IMR-90 (cell line): ENCODE results near the gene ABCA9. TPM values are rescaled to one million over a fixed set of nuclear protein-coding genes. Genes with fewer than 3 reads are reported as not detected.

Experiments used
- ATAC-seq: fragments of 200-7000 bp; cut with Tn5 transposase; 2 replicates; pipeline ENCODE4 v1.9.1; 2020; ENCODE audit warnings: low read depth, mild to moderate bottlenecking, moderate library complexity
- BruUV-seq: library from RNA; stranded (reverse); fragments of 400-500 nt; replicated peaks from 2 replicates; lab custom pipeline; 2021; lab: Mats Ljungman, UMichigan
- CTCF ChIA-PET: fragments of 300-600 bp; formaldehyde crosslinking; extraction: SDS; loops from one replicate; lab custom pipeline; 2021; ENCODE audit warnings: antibody characterized with exemption; lab: Yijun Ruan, JAX
- POLR2A ChIA-PET: fragments of 300-600 bp; sonication (Branson Sonifier 250); formaldehyde crosslinking; loops from one replicate; lab custom pipeline; 2022; ENCODE audit warnings: antibody characterized with exemption; ENCODE audit not compliant: unreplicated experiment; lab: Charles Lee
- DNase-seq: peaks from one replicate; pipeline ENCODE4 v3.0.0; 2013
- H2AFZ ChIP-seq: replicated peaks from 2 replicates; pipeline ENCODE3; 2013; ENCODE audit warnings: low read length, mild to moderate bottlenecking; ENCODE audit not compliant: poor library complexity
- H2AK5ac ChIP-seq: 2 replicates; pipeline ENCODE4 v1.6.1; 2013; ENCODE audit warnings: low read depth, low read length, inconsistent platforms
- H2AK9ac ChIP-seq: replicated peaks from 2 replicates; pipeline ENCODE3; 2013; ENCODE audit warnings: mild to moderate bottlenecking, low read depth, low read length, moderate library complexity; ENCODE audit not compliant: poor library complexity
- H2BK120ac ChIP-seq: 2 replicates; pipeline ENCODE4 v1.6.1; 2013; ENCODE audit warnings: low read depth, low read length, inconsistent platforms
- H2BK15ac ChIP-seq: 3 replicates; pipeline ENCODE4 v1.6.1; 2013; ENCODE audit warnings: low read depth, low read length, inconsistent platforms
- H2BK20ac ChIP-seq: 2 replicates; pipeline ENCODE4 v1.6.1; 2013; ENCODE audit warnings: low read depth, mild to moderate bottlenecking, inconsistent platforms, low read length, moderate library complexity
- H2BK5ac ChIP-seq: 2 replicates; pipeline ENCODE4 v1.6.1; 2013; ENCODE audit warnings: mild to moderate bottlenecking, low read depth, low read length, inconsistent platforms; ENCODE audit not compliant: poor library complexity, severe bottlenecking
- H3K14ac ChIP-seq: replicated peaks from 2 replicates; pipeline ENCODE4 v1.6.1; 2013; ENCODE audit warnings: low read depth, low read length, inconsistent platforms
- H3K18ac ChIP-seq: 2 replicates; pipeline ENCODE4 v1.6.1; 2013; ENCODE audit warnings: low read depth, low read length, control low read depth
- H3K23ac ChIP-seq: 2 replicates; pipeline ENCODE4 v1.6.1; 2013; ENCODE audit warnings: low read depth, low read length, inconsistent platforms
- H3K27ac ChIP-seq: 2 replicates; pipeline ENCODE4 v1.5.1; 2013; ENCODE audit warnings: mild to moderate bottlenecking, control low read depth, low read length; ENCODE audit not compliant: insufficient read depth
- H3K27me3 ChIP-seq: 2 replicates; pipeline ENCODE4 v1.6.1; 2013; ENCODE audit warnings: low read length; ENCODE audit not compliant: control insufficient read depth, insufficient read depth
- H3K36me3 ChIP-seq: 2 replicates; pipeline ENCODE4 v1.6.1; 2013; ENCODE audit warnings: low read length, mixed read lengths; ENCODE audit not compliant: control insufficient read depth, insufficient read depth
- H3K4ac ChIP-seq: 2 replicates; pipeline ENCODE4 v1.6.1; 2013; ENCODE audit warnings: low read depth, low read length, inconsistent platforms
- H3K4me1 ChIP-seq: 2 replicates; pipeline ENCODE4 v1.6.1; 2013; ENCODE audit warnings: low read length, mixed read lengths; ENCODE audit not compliant: control insufficient read depth, insufficient read depth
- H3K4me2 ChIP-seq: 2 replicates; pipeline ENCODE4 v1.6.1; 2013; ENCODE audit warnings: low read depth, mild to moderate bottlenecking, control low read depth, low read length, moderate library complexity
- H3K4me3 ChIP-seq: 2 replicates; pipeline ENCODE4 v1.5.1; 2013; ENCODE audit warnings: low read depth, mild to moderate bottlenecking, control low read depth, low read length, moderate library complexity; ENCODE audit not compliant: insufficient read depth
- H3K56ac ChIP-seq: 2 replicates; pipeline ENCODE4 v1.6.1; 2013; ENCODE audit warnings: low read length, inconsistent platforms; ENCODE audit not compliant: insufficient read depth; ENCODE audit errors: extremely low read depth
- H3K79me1 ChIP-seq, 2 experiments: 2 replicates each; pipeline ENCODE4 v1.6.1; 2013; ENCODE audit warnings: low read length in 2 of 2, inconsistent platforms in 1 of 2, low read depth in 1 of 2
- H3K9ac ChIP-seq: 2 replicates; pipeline ENCODE4 v1.6.1; 2013; ENCODE audit warnings: low read depth, low read length, control low read depth
- H3K9me1 ChIP-seq: 2 replicates; pipeline ENCODE4 v1.6.1; 2013; ENCODE audit warnings: low read length, inconsistent platforms; ENCODE audit not compliant: insufficient read depth
- H3K9me3 ChIP-seq: 2 replicates; pipeline ENCODE4 v1.6.1; 2013; ENCODE audit warnings: low read length; ENCODE audit not compliant: control insufficient read depth, insufficient read depth
- H4K20me1 ChIP-seq: 2 replicates; pipeline ENCODE4 v1.6.1; 2013; ENCODE audit warnings: low read length, inconsistent platforms; ENCODE audit not compliant: insufficient read depth
- H4K5ac ChIP-seq: 2 replicates; pipeline ENCODE4 v1.6.1; 2013; ENCODE audit warnings: mild to moderate bottlenecking, low read depth, low read length, control low read depth
- H4K8ac ChIP-seq, 2 experiments: 2 replicates each; pipeline ENCODE4 v1.6.1; 2013; ENCODE audit warnings: low read depth in 2 of 2, low read length in 2 of 2, control low read depth in 1 of 2, inconsistent platforms in 1 of 2
- H4K91ac ChIP-seq: 2 replicates; pipeline ENCODE4 v1.6.1; 2013; ENCODE audit warnings: low read depth, low read length, inconsistent platforms; ENCODE audit not compliant: insufficient read depth
- CHD1 ChIP-seq: IDR thresholded peaks from 2 replicates; pipeline ENCODE4 v1.6.1; 2012; ENCODE audit warnings: low read depth, low read length, improper control_type of control experiment
- ELK1 ChIP-seq: fragments of 150-350 bp; IDR thresholded peaks from 2 replicates; pipeline ENCODE4 v1.6.1; 2016; ENCODE audit warnings: low read depth, mild to moderate bottlenecking, low read length, moderate library complexity, borderline replicate concordance
- MAZ ChIP-seq: IDR thresholded peaks from 2 replicates; pipeline ENCODE4 v1.6.1; 2012; ENCODE audit warnings: low read depth, mild to moderate bottlenecking, low read length, improper control_type of control experiment, moderate library complexity, borderline replicate concordance
- POLR2A ChIP-seq: IDR thresholded peaks from 2 replicates; pipeline ENCODE4 v1.6.1; 2012; ENCODE audit warnings: mild to moderate bottlenecking, low read depth, low read length
- RCOR1 ChIP-seq: IDR thresholded peaks from 2 replicates; pipeline ENCODE4 v1.6.1; 2012; ENCODE audit warnings: mild to moderate bottlenecking, low read length, improper control_type of control experiment; ENCODE audit not compliant: insufficient replicate concordance
- RFX5 ChIP-seq: IDR thresholded peaks from 2 replicates; pipeline ENCODE4 v1.8.0; 2012; ENCODE audit warnings: low read depth, mild to moderate bottlenecking, low read length, moderate library complexity
- WGBS, 2 experiments: methylation state at CpG; one replicate each; pipeline versions ENCODE4 v1.1.5 to v1.1.7; 2013; ENCODE audit warnings: missing lambda C conversion rate in 2 of 2; ENCODE audit not compliant: insufficient read length in 1 of 2; ENCODE audit errors: extremely low coverage in 2 of 2; 5-methylcytosine and 5-hydroxymethylcytosine counted together
- dilution Hi-C: fragments of 300-500 bp; cut with HindIII; formaldehyde crosslinking; loops from one replicate; pipeline ENCODE4 v1.14.3; 2018; ENCODE audit warnings: low sequenced_read_pairs; ENCODE audit not compliant: unreplicated experiment
- in situ Hi-C: fragments of 300-500 bp; cut with MboI; formaldehyde crosslinking; loops from 3 replicates; pipeline ENCODE4 v1.14.3; 2019; ENCODE audit warnings: low sequenced_read_pairs, inconsistent platforms, mixed read lengths
- intact Hi-C: fragments of 100-400 bp; cut with micrococcal nuclease; formaldehyde crosslinking; loops from 2 replicates; pipeline ENCODE4 v1.10.0; 2022
- polyA plus RNA-seq, 3 experiments: library from polyadenylated mRNA; depleted of rRNA; stranded (reverse); fragments of >200 nt; gene quantifications; 2 replicates each; pipeline ENCODE4 v1.2.3, GENCODE V29; 2012; ENCODE audit warnings: low replicate concordance in 1 of 3
- total RNA-seq: library from RNA; depleted of rRNA; stranded (reverse); fragments of >200 nt; gene quantifications from 2 replicates; pipeline ENCODE4 v1.2.3, GENCODE V29; 2012
- TF ChIP-seq, protein P1 (sequence below): conservative IDR thresholded peaks from 2 replicates; pipeline ENCODE4 v1.5.1; 2012; ENCODE audit warnings: mild to moderate bottlenecking, low read depth, low read length, improper control_type of control experiment

Gene ABCA9
- total and polyA plus RNA-seq, 2 of the 4 experiments (the other 2 are of a cell fraction), result under 0.01 TPM; not detected in 1

GRCh38 chr17:69046121-69046807, 14.5 kb downstream of the ABCA9 start (continued):
- TF ChIP-seq RFX5, result no peak
- TF ChIP-seq RCOR1, result no peak

- in situ Hi-C loops (no loop called here), intact Hi-C loops (no loop called here), dilution Hi-C loops (no loop called here)
- Histone ChIP-seq H3K14ac (no peak overlapping the region), H2AK9ac (no peak overlapping the region), H2BK5ac (no peak overlapping the region), H4K5ac (no peak overlapping the region), H3K9me1 (peaks cover 2% of the 10 kb centered on the region; the same call in 1 of the 2 replicates), H3K18ac (no peak overlapping the region; the same call in 1 of the 2 replicates), H2AK5ac (no peak overlapping the region), H4K8ac (no peak overlapping the region), H2AFZ (no peak overlapping the region), H4K91ac (no peak overlapping the region), H3K27me3 (no peaks in the 10 kb centered on the region), H3K9me3 (no peaks in the 10 kb centered on the region), H3K4ac (no peak overlapping the region), H3K36me3 (no peaks in the 10 kb centered on the region), H3K79me1 (no peaks in the 10 kb centered on the region), H3K23ac (no peak overlapping the region), H3K56ac (no peak overlapping the region), H2BK120ac (no peak overlapping the region), H3K4me3 (no peak overlapping the region), H3K27ac (no peak overlapping the region), H2BK15ac (no peak overlapping the region), H3K4me2 (no peak overlapping the region), H4K20me1 (no peaks in the 10 kb centered on the region), H3K9ac (no peak overlapping the region), H2BK20ac (no peak overlapping the region), H3K4me1 (peaks cover 4% of the 10 kb centered on the region; the same call in 1 of the 2 replicates)
- DNase-seq (no peak), ATAC-seq (no peak)
- TF ChIP-seq, protein P1, sequence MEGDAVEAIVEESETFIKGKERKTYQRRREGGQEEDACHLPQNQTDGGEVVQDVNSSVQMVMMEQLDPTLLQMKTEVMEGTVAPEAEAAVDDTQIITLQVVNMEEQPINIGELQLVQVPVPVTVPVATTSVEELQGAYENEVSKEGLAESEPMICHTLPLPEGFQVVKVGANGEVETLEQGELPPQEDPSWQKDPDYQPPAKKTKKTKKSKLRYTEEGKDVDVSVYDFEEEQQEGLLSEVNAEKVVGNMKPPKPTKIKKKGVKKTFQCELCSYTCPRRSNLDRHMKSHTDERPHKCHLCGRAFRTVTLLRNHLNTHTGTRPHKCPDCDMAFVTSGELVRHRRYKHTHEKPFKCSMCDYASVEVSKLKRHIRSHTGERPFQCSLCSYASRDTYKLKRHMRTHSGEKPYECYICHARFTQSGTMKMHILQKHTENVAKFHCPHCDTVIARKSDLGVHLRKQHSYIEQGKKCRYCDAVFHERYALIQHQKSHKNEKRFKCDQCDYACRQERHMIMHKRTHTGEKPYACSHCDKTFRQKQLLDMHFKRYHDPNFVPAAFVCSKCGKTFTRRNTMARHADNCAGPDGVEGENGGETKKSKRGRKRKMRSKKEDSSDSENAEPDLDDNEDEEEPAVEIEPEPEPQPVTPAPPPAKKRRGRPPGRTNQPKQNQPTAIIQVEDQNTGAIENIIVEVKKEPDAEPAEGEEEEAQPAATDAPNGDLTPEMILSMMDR, result no peak
- TF ChIP-seq CHD1 (no peak), ELK1 (no peak), MAZ (no peak), POLR2A (no peak), RFX5 (no peak)
- CTCF ChIA-PET, result no interaction called here
- BruUV-seq, result no TSS peak
- no CpG with 5 or more reads among the region's 2 CpGs for WGBS, 2 experiments
- POLR2A ChIA-PET, result no interaction called here
These were observed 15.1 kb downstream of the ABCA9 start for GRCh38 chr17:69045646-69046045.
